GM23338 (cell line): Measurements from ENCODE around the gene XCL2. TPM values are rescaled to one million over a fixed set of nuclear protein-coding genes. Genes with fewer than 3 reads are reported as not detected.
"Not testable (repeated sequence)": the region's sequence is repeated elsewhere in the genome, so short reads cannot be mapped to it uniquely, and the experiment has no call there.

ENCODE experiments used
- ATAC-seq: fragments of 200-7000 bp; cut with Tn5 transposase; 3 replicates; pipeline ENCODE4 v1.9.1; 2020
- DNase-seq: peaks from one replicate; pipeline ENCODE4 v3.0.0-alpha.2; 2015; ENCODE audit warnings: low spot score
- H2AFZ ChIP-seq: fragments of 200-600 bp; sonication (generic); 2 replicates; pipeline ENCODE4 v1.8.0; 2016; ENCODE audit warnings: antibody characterized with exemption, mild to moderate bottlenecking, moderate library complexity
- H3F3A ChIP-seq: fragments of 200-600 bp; sonication (generic); replicated peaks from 2 replicates; pipeline ENCODE4 v1.8.0; 2017; ENCODE audit warnings: antibody characterized with exemption, mixed run types, low read depth
- H3K27ac ChIP-seq: fragments of 200-600 bp; sonication (generic); 2 replicates; pipeline ENCODE4 v1.6.1; 2016; ENCODE audit warnings: low read depth
- H3K27me3 ChIP-seq: fragments of 200-600 bp; sonication (generic); 2 replicates; pipeline ENCODE4 v1.8.0; 2016; ENCODE audit warnings: mild to moderate bottlenecking, mixed run types, moderate library complexity; ENCODE audit not compliant: insufficient read depth
- H3K36me3 ChIP-seq: fragments of 200-600 bp; sonication (generic); 2 replicates; pipeline ENCODE4 v1.8.0; 2016; ENCODE audit warnings: mild to moderate bottlenecking; ENCODE audit not compliant: insufficient read depth
- H3K4me1 ChIP-seq: fragments of 200-600 bp; sonication (generic); 2 replicates; pipeline ENCODE4 v1.8.0; 2016; ENCODE audit warnings: mild to moderate bottlenecking, moderate library complexity; ENCODE audit not compliant: insufficient read depth
- H3K4me2 ChIP-seq: fragments of 200-600 bp; sonication (generic); 2 replicates; pipeline ENCODE4 v1.7.1; 2017; ENCODE audit warnings: mixed run types
- H3K4me3 ChIP-seq: fragments of 200-600 bp; sonication (generic); 2 replicates; pipeline ENCODE4 v1.6.1; 2016; ENCODE audit warnings: mixed run types
- H3K79me2 ChIP-seq: fragments of 200-600 bp; sonication (generic); replicated peaks from 2 replicates; pipeline ENCODE4 v1.8.0; 2017; ENCODE audit warnings: mild to moderate bottlenecking; ENCODE audit not compliant: insufficient read depth
- H3K9me2 ChIP-seq: fragments of 200-600 bp; sonication (generic); 2 replicates; pipeline ENCODE4 v1.8.0; 2017; ENCODE audit not compliant: insufficient read depth
- H4K20me1 ChIP-seq: fragments of 200-600 bp; sonication (generic); replicated peaks from 2 replicates; pipeline ENCODE4 v1.8.0; 2017; ENCODE audit warnings: mild to moderate bottlenecking; ENCODE audit not compliant: insufficient read depth
- H3K27ac Mint-ChIP-seq: 2 replicates; pipeline ENCODE4 v1.8.0; 2020; ENCODE audit warnings: inconsistent platforms, mild to moderate bottlenecking, moderate library complexity, mixed read lengths
- H3K27me3 Mint-ChIP-seq: 3 replicates; pipeline ENCODE4 v1.8.0; 2022; ENCODE audit warnings: low read depth, mild to moderate bottlenecking, moderate library complexity, mixed read lengths, inconsistent platforms; ENCODE audit not compliant: insufficient read depth, poor library complexity
- H3K36me3 Mint-ChIP-seq: 3 replicates; pipeline ENCODE4 v1.8.0; 2021; ENCODE audit warnings: low read depth, mild to moderate bottlenecking, inconsistent platforms, moderate library complexity, mixed read lengths
- H3K4me1 Mint-ChIP-seq: 3 replicates; pipeline ENCODE4 v1.8.0; 2020; ENCODE audit warnings: mild to moderate bottlenecking, inconsistent platforms, mixed read lengths
- H3K4me3 Mint-ChIP-seq: 3 replicates; pipeline ENCODE4 v1.8.0; 2021; ENCODE audit warnings: moderate library complexity, mild to moderate bottlenecking, inconsistent platforms, mixed read lengths
- H3K9me3 Mint-ChIP-seq: 3 replicates; pipeline ENCODE4 v1.8.0; 2020; ENCODE audit warnings: moderate library complexity, mild to moderate bottlenecking, inconsistent platforms, mixed read lengths
- CTCF ChIP-seq, 2 experiments: fragments of 200-600 bp in 1 of 2; sonication (generic) in 1 of 2; conservative IDR thresholded peaks; 2 replicates each; pipeline versions ENCODE4 v1.5.1 to v1.6.1; 2016 to 2017; ENCODE audit warnings: antibody characterized with exemption in 2 of 2, low read depth in 2 of 2, mild to moderate bottlenecking in 2 of 2, moderate library complexity in 1 of 2
- REST ChIP-seq: IDR thresholded peaks from one replicate; pipeline ENCODE4 v1.6.1; 2018; ENCODE audit warnings: antibody characterized with exemption; ENCODE audit not compliant: unreplicated experiment
- polyA plus RNA-seq: library from polyadenylated mRNA; unstranded; fragments of >200 nt; fragmentation: Nextera tagmentation; extraction: Ambion mirVana; gene quantifications from 2 replicates; pipeline ENCODE4 v1.2.1, GENCODE V29; 2016
- total RNA-seq: library from RNA; depleted of rRNA; stranded (reverse); fragments of >200 nt; shearing (Covaris generic); gene quantifications from 2 replicates; pipeline ENCODE4 v1.2.3, GENCODE V29; 2014

XCL2 gene
- total and polyA plus RNA-seq, 2 experiments from 2014 or later: not detected

- TF ChIP-seq REST (no peak), CTCF (conservative IDR thresholded peaks at IDR 0.05; ENCODE audit: low read depth in 2 of 2) (no peak)
Measured at GRCh38 chr1:168550971-168551370, 7.2 kb upstream of the XCL2 start (continued).

- H3K27ac ChIP-seq, H3K36me3 Mint-ChIP-seq, H3K4me1 ChIP-seq, H2AFZ ChIP-seq, H3F3A ChIP-seq, H4K20me1 ChIP-seq, H3K27me3 ChIP-seq, H3K9me2 ChIP-seq, H3K36me3 ChIP-seq, H3K27me3 Mint-ChIP-seq, H3K9me3 Mint-ChIP-seq, H3K4me3 Mint-ChIP-seq, H3K79me2 ChIP-seq, DNase-seq, H3K4me3 ChIP-seq, H3K4me1 Mint-ChIP-seq, ATAC-seq, H3K27ac Mint-ChIP-seq, H3K4me2 ChIP-seq: not testable (repeated sequence)
Measured at GRCh38 chr1:168546553-168546895, 2.7 kb upstream of the XCL2 start.

- peak; percentile 64 to 65 for TF ChIP-seq CTCF (conservative IDR thresholded peaks at IDR 0.05; ENCODE audit: low read depth in 2 of 2)
- H3K4me2 ChIP-seq, H3K4me1 ChIP-seq, H3K9me3 Mint-ChIP-seq, H3K79me2 ChIP-seq, H3K36me3 ChIP-seq, H3F3A ChIP-seq, H3K4me1 Mint-ChIP-seq, H3K9me2 ChIP-seq, H3K27me3 ChIP-seq, H2AFZ ChIP-seq, H3K27ac Mint-ChIP-seq, H3K27me3 Mint-ChIP-seq, H3K27ac ChIP-seq, H3K36me3 Mint-ChIP-seq, H4K20me1 ChIP-seq, H3K4me3 Mint-ChIP-seq, H3K4me3 ChIP-seq: not testable (repeated sequence)
- DNase-seq: peak; percentile 62
- peak; percentile 88 for ATAC-seq
Measured at GRCh38 chr1:168545678-168546552, 2.1 kb upstream of the XCL2 start.

- not testable (repeated sequence) for H3K36me3 ChIP-seq, H3K4me1 ChIP-seq, H3K79me2 ChIP-seq, ATAC-seq, H3K9me3 Mint-ChIP-seq, H2AFZ ChIP-seq, H3K36me3 Mint-ChIP-seq, H3F3A ChIP-seq, H3K27me3 Mint-ChIP-seq, H3K4me2 ChIP-seq, DNase-seq, H3K9me2 ChIP-seq, H3K27ac ChIP-seq, H3K4me1 Mint-ChIP-seq, H3K4me3 ChIP-seq, H4K20me1 ChIP-seq, H3K27me3 ChIP-seq, H3K27ac Mint-ChIP-seq, H3K4me3 Mint-ChIP-seq
Measured at GRCh38 chr1:168542978-168543377, 819 bp downstream of the XCL2 start.

- not testable (repeated sequence) for H3K4me1 Mint-ChIP-seq, DNase-seq, H3K9me2 ChIP-seq, H3F3A ChIP-seq, H3K36me3 ChIP-seq, H3K36me3 Mint-ChIP-seq, H4K20me1 ChIP-seq, H3K9me3 Mint-ChIP-seq, H3K4me3 ChIP-seq, H3K4me2 ChIP-seq, H3K27ac ChIP-seq, H3K79me2 ChIP-seq, H3K27me3 Mint-ChIP-seq, H3K27me3 ChIP-seq, ATAC-seq, H3K4me1 ChIP-seq, H3K27ac Mint-ChIP-seq, H2AFZ ChIP-seq, H3K4me3 Mint-ChIP-seq
Measured at GRCh38 chr1:168540798-168541197, 3.0 kb downstream of the XCL2 start.
